Right lobe of liver (tissue), 6 donors: ENCODE results near the gene TNRC18. TPM values are rescaled to one million over a fixed set of nuclear protein-coding genes. Genes with fewer than 3 reads are reported as not detected.
A peak's percentile ranks its signal among the peaks of the same experiment; 100 is the strongest.

Experiments
- ATAC-seq, 4 donors: fragments of 200-7000 bp; cut with Tn5 transposase; one replicate each; pipeline ENCODE4 v1.9.1; 2020; ENCODE audit warnings: mild to moderate bottlenecking in 4 of 4, moderate library complexity in 4 of 4
- DNase-seq, 3 donors: peaks; one replicate each; pipeline ENCODE4 v3.0.0-alpha.2; 2020
- H3K27ac ChIP-seq, 3 donors: fragments of 200-600 bp; one replicate each; pipeline ENCODE4 v1.8.0; 2022
- H3K27me3 ChIP-seq, 2 donors: fragments of 200-600 bp; one replicate each; pipeline ENCODE4 v1.8.0; 2022
- H3K36me3 ChIP-seq, 4 donors: fragments of 200-600 bp; sonication (generic) in 1 of 4; one replicate each; pipeline versions ENCODE4 v1.5.1 to v1.8.0; 2017 to 2022; ENCODE audit warnings: control low read depth in 1 of 4
- H3K4me1 ChIP-seq, 4 donors: fragments of 200-600 bp; sonication (generic) in 1 of 4; one replicate each; pipeline versions ENCODE4 v1.5.1 to v1.8.0; 2017 to 2022; ENCODE audit warnings: control low read depth in 1 of 4
- H3K4me3 ChIP-seq, 3 donors: fragments of 200-600 bp; one replicate each; pipeline ENCODE4 v1.8.0; 2022
- H3K9me3 ChIP-seq, 4 donors: fragments of 200-600 bp; sonication (generic) in 1 of 4; one replicate each; pipeline versions ENCODE4 v1.5.1 to v1.8.0; 2017 to 2022; ENCODE audit warnings: control low read depth in 1 of 4
- CTCF ChIP-seq, 4 donors: fragments of 200-600 bp in 3 of 4; fragments of 450-650 bp in 1 of 4; IDR thresholded peaks; one replicate each; pipeline versions ENCODE4 v1.5.1 to v1.8.0; 2016 to 2022; ENCODE audit warnings: antibody characterized with exemption in 4 of 4, mild to moderate bottlenecking in 2 of 4
- POLR2A ChIP-seq: fragments of 450-650 bp; IDR thresholded peaks from one replicate; pipeline ENCODE4 v1.6.1; 2017; ENCODE audit warnings: antibody characterized with exemption, mild to moderate bottlenecking
- WGBS: methylation state at CpG from one replicate; pipeline ENCODE4 v1.1.6; 2018; ENCODE audit warnings: low coverage, low lambda C conversion rate; ENCODE audit not compliant: insufficient coverage; ENCODE audit errors: missing lambda C conversion rate; 5-methylcytosine and 5-hydroxymethylcytosine counted together
- intact Hi-C, 2 donors: fragments of 100-400 bp; cut with DNase I; formaldehyde crosslinking; loops; one replicate each; pipeline versions ENCODE4 v1.11.2 to v1.14.1; 2022
- total RNA-seq, 6 experiments: library from RNA; depleted of rRNA in 2 of 6; stranded (reverse); fragments of >200 nt in 2 of 6; fragmentation: NEBNext Ultra II Directional in 3 of 6; extraction: Animal tissue kit (Norgen Biotek cat#: 25700) in 3 of 6; gene quantifications; one replicate each; pipeline versions ENCODE4 v1.1.0 to v1.2.4, GENCODE V29; 2016 to 2023
- donor health status: DM: no; HTN: yes; CAD: no.
- donor health status: DM: no; HTN: no; CAD: no.
- donor health status: DM: no; HTN: no; CAD: no.
- donor health status: DM: no; HTN: yes; CAD: no.
- donor health status: DM: no; HTN: yes; CAD: no.

TNRC18 gene
- total RNA-seq, 6 experiments from 2014 or later: 27.0 to 36.9 (median 30.5) TPM

GRCh38 chr7:5428478-5429252 is 5.0 kb upstream of the TNRC18 start:
- Histone ChIP-seq H3K36me3 (no peaks in the 10 kb centered on the region), H3K4me1 (peaks cover 0 to 9% (median 2%) of the 10 kb centered on the region in 4 donors), H3K27me3 (no peaks in the 10 kb centered on the region), H3K27ac (peak overlapping the region; percentile 98 to 99 (median 98)), H3K4me3 (peak overlapping the region; percentile 67 to 92 (median 91)), H3K9me3 (no peaks in the 10 kb centered on the region)
- DNase-seq (peak; percentile 74 to 85 (median 82)), ATAC-seq (peak; percentile 2 to 23 (median 16))
- 5% methylated on average over 28 of the region's 46 CpGs for WGBS
- TF ChIP-seq POLR2A: peak; percentile 54
- peak in 3 of 4 donors; percentile 4 to 13 (median 7) for TF ChIP-seq CTCF (IDR thresholded peaks at IDR 0.05)
- intact Hi-C loops: no loop called here

GRCh38 chr7:5426226-5426475 is 2.5 kb upstream of the TNRC18 start:
- no peaks in the 10 kb centered on the region for H3K9me3 ChIP-seq
- H3K36me3 ChIP-seq: no peaks in the 10 kb centered on the region
- peak overlapping the region; percentile 67 to 92 (median 91) for H3K4me3 ChIP-seq
- H3K27ac ChIP-seq: peak overlapping the region; percentile 98 to 99 (median 98)
- ATAC-seq (no peak), DNase-seq (no peak)
- H3K4me1 ChIP-seq: peaks cover 0 to 9% (median 2%) of the 10 kb centered on the region in 4 donors
- no peaks in the 10 kb centered on the region for H3K27me3 ChIP-seq
- TF ChIP-seq POLR2A (no peak), CTCF (IDR thresholded peaks at IDR 0.05) (no peak)
- intact Hi-C loops: no loop called here
- WGBS: 1% methylated on average over 13 of the region's 13 CpGs

- peaks cover 0 to 7% (median 2%) of the 10 kb centered on the region in 4 donors for H3K4me1 ChIP-seq
- H3K4me3 ChIP-seq: peak overlapping the region; percentile 67 to 92 (median 91)
- 2% methylated on average over 32 of the region's 38 CpGs for WGBS
- intact Hi-C loops: no loop called here
- H3K36me3 ChIP-seq: no peaks in the 10 kb centered on the region
- H3K27me3 ChIP-seq: no peaks in the 10 kb centered on the region
- TF ChIP-seq POLR2A (peak; percentile 56), CTCF (IDR thresholded peaks at IDR 0.05) (no peak)
- peak overlapping the region; percentile 98 to 99 (median 98) for H3K27ac ChIP-seq
- H3K9me3 ChIP-seq: no peaks in the 10 kb centered on the region
- peak in 3 of 4 donors; percentile 1 to 2 (median 1) for ATAC-seq
- DNase-seq: peak; percentile 75 to 80 (median 79)
These were observed 2.0 kb upstream of the TNRC18 start for GRCh38 chr7:5425507-5426225.

- 1% methylated on average over 35 of the region's 44 CpGs for WGBS
- Histone ChIP-seq H3K9me3 (no peaks in the 10 kb centered on the region), H3K27ac (peak overlapping the region; percentile 98 to 99 (median 98)), H3K4me3 (peak overlapping the region; percentile 67 to 92 (median 91)), H3K36me3 (no peaks in the 10 kb centered on the region), H3K4me1 (peaks cover 0 to under 1% (median 0%) of the 10 kb centered on the region in 4 donors), H3K27me3 (no peaks in the 10 kb centered on the region)
- DNase-seq: peak; percentile 64 to 88 (median 85)
- peak; percentile 71 for TF ChIP-seq POLR2A
- peak in 2 of 4 donors; percentile 11 to 15 for TF ChIP-seq CTCF (IDR thresholded peaks at IDR 0.05)
- ATAC-seq: peak in 2 of 4 donors; percentile 1 to 8
- intact Hi-C loops: no loop called here
These were observed 1.3 kb upstream of the TNRC18 start for GRCh38 chr7:5424749-5425506.
